ENCODE results near the gene CMTM4.

Gene CMTM4

DNA sequence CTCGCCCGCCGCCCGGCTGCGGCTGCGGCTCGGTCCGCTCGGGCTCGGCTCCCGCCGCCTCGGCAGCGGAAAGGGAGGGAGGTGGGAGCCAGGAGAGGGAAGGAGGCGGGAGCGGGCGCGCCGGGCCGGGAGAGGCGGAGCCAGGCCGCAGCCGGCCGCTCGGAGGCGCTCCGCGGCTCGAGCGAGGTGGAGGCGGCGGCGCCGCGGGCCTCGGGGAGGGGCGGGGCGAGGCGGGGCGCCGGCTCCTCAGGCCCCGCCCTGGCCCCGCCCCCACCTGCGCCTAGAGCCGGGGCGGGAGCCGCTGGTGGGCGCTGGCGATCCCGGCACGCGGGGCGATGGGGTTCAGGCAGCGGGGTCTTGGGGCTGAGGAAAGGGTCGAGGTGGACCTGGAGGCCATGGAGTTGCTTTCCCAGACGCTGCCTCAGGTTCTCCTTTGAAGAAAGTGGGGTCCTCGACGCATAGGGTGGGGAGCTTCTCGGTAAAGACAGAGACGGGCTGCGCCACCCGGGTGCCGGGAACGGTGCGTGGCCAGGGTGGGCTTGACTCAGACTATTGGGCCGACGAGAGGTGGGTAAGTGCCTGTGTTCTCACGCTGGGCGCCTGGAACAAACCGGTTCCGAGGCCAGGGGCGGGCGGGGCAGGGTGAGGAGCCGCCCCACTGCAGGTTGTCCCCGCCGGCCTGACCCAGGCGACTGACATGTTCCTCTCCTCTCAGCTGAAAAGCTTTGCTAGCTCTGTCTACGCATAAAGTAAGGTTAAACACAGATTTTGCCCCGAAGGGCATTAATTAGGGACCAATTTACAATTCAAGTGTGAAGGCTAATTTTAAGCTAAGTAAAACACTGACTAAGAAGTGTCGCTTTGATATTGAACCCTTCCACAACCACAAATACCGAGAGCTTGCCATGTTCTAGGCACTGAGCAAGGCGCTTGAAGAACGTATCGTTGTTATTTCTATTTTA is at the start of gene CMTM4:
CMTM4 (minus strand) TSS at position 75 of the 962 bp plus-strand sequence. CDS start 218 bp downstream, outside the sequence.
- peak; percentile 88 for DNase-seq

DNA sequence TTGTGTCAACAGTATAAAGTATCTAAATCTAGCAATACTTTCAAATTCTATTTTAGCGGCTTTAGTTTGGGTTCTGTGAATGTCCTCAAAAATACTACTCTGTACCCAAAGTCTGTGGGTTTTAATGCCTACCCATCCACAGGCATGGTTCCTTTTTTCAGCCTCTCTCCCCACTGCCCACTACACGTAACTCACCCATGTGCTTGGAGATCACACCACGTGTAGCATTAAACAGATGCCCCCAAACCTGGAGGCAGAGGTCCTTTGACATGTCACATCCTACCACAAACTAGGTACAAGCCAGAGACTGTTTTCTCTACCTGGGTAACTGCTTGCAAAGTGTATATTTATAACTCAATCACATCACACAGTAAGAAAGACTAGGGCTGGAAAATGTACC is 49.5 kb upstream of the CMTM4 start:
- DNase-seq: peak; percentile 9

DNA sequence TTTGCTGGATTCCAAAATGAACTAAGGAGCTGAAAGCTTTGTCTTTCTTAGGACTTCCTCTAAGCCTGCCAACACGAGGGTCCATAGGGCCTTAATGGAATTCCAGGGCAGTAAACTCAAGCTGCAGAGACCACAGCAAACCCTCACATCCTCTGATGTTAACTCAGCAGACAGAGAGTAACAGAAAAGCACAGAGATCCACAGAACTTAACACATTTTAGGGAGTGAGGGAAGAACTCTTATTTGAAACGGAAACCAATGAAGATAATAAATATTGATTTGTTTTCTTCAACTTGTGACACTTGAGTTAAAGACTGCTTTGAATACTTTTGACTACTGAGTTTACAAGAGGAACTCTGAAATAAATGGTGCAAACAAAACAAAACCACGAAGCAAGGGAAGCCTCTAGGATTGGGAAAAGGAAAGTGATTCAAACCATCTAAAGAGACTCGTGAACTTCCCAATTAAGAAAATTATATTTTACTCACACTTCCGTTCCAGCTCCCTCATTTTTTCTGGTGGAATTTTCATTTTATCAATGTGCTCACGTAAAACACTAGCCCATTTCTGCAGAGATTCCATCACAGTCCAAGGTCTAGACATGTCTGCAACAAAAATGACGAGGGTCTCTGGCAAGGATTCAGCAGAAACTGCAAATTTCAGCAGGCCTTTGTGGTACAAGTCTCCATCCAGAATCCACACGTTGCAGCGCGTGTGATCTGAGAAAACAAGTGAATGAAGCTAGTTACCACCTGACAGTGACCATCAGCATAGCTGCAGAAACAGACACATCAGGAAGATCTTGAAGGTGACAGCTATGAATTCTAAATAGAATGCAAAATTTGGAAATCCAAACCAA is 45.6 kb upstream of the CMTM4 start:
- DNase-seq: no peak

DNA sequence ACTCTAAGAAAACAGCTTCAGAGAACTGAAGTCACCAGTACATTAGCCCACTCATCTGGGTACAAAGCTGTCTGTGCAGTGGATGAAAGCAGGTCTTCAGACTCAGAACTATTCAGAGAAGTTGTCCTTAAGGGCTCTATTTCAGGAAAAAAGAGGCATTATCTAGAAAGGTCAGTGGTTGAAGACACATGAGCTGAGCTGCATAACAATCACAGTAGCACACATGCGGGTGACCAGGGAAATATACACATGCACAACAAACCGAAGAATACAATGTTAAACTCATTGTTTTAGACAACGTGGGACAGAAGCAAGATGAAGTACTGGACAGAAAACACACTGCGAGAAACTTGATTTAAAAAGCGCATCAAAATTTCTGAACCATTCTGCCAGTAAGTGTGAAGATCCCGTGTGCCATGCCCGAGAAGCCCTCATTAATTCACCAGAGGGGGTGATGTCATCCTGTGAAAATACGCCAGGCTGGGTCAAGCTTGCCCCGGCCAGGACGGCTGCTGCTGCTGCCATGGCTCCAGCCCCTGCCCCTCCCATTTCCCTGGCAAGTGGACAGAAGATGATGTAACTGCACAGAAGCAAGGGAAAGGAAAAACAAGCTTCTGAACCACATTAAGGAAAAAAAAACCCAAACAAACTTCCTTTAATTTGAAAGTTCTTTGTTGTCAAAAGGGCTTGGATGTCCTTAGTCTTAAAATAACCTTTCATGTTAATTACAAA is 44.8 kb upstream of the CMTM4 start:
- peak; percentile 13 for DNase-seq

DNA sequence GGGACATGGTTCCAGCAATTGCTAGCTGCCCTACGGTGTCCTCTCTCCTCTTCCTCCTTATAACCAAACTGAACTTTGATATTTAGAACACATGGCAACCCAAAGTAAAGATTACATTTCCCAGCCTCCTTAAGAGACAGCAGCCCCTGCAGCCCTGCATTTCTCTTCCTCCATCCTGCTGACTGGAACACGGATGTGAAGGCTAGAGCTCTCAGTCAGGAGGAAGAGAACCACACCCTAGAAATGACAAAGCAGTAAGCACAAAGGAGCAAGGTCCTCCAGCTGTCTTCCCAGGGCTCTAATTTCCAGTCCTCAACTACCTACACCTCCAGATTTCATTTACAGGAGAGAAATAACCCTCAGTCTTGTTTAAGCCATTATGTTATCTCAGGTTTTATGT is 44.0 kb upstream of the CMTM4 start:
- peak; percentile 51 for DNase-seq

DNA sequence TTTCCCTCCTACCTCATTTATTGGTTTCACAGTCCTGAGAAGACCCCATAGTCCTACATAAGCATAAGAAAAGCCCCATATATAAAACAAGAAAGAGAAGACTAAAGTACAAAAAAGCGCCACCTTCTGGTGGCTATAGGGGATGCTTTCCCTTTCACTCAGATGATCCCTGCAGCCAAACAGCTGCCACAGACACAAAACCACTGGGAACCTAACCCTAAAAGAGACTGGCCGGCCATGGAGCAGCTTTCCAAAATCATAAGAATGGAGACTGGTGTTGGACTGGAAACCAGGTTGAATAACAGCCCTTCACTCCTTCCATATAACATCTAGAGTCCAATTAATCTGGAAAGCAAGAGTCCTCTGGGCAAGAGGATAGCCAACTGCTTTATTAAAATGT is 43.5 kb upstream of the CMTM4 start:
- DNase-seq: peak; percentile 74

DNA sequence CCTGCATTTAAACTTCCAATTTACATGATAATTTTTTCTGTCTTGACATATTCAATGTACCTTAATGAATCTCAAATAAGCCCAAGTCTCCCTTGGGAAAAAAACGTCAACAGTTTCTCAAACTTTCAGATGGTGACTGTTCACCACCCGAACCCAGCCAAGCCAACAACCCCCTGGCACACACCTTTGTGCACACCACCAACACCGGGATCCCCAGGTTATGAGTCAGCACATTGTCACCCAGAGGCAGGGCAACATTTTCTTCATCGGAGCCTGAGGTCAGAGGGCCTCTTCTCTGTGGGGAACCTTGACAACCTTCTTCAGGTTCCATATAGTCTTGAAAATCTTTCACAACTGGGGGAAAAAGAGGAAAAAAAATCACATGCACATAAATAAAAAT is 39.3 kb upstream of the CMTM4 start:
- no peak for DNase-seq

DNA sequence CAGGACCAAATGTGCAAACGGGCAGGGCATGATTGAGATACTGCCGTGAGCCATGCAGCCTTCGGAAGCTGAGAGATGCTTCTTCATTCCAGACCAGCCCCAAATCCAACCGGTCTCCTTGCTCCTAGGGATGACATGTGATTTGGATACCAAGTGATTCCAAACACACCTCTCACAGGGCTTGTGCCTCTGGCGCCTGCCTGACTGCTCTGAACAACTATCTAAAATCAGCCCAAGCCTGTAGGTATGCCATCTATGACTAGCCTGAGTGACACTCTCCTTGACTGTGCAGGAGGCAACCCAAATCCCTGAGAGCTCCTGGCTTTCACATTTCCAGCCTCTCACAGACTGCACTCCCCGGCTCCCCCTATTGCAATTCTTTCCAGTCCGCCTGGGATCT is 34.6 kb upstream of the CMTM4 start:
- no peak for DNase-seq

DNA sequence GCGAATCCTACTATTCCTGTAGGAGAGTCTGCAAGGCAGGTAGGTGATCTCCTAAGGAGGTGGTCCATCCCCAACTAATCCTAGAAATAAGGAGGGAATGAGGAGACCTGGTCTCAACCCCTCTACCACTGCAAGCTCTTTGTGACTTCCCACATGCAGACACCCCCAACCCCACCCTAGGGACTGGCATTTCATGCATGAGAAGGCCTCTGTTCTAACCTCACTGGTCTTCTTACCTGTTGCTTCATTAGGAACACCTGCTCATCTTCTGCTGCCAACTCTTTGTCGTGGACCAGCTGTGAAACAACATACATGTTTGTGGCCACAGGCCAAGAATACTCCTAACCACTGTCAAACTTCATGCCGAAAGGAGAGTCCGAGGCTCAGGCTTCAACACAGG is 32.3 kb upstream of the CMTM4 start:
- no peak for DNase-seq

DNA sequence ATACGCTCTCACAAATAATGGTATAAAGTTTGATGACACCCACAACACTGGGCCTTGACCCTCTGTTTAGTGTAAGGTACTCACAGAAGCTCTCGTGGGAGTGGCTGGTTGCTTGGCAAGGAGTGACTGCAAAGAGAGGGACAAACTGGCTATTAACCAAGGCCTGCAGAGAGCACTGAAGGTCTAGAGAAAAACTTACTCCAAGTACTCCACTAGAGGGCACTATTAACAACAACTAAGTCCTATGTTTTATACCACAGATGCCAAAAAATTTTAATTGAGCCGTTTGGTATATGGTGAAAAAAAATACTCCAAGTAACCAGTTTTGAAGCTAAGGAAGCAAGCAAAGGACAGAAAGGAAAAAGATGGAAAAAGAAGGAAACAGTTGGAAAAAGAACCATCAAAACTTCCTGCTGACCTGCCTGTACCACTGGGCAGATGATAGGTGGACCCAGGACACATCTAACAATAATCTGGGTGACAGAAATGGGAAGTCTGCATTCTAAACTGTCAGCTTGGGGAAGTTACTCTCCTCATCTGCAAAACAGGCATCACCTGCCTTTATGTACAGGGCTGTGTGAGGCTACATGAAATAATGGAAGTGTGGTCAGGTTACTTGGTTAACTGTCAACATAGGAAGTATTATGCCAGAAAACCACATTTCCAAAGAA is 31.7 kb upstream of the CMTM4 start:
- DNase-seq: peak; percentile 91

DNA sequence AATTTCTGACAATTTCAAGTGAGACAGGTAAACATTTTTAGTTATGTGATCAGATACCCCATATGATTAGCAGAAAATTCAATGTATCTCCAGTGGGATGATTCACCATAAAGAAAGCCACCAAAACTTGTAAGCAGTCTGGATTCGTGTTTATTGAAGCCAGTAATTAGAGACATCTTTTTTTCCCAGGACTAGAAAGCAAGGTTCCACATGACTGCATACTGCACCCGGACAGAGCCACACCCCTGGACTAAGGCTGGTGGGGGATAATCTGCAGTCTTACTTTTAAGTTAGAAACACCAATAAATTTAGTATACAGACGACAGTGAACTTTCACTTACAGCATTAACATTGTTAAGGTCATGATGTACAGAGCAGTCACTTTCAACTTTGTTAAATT is 24.2 kb upstream of the CMTM4 start:
- DNase-seq: no peak

DNA sequence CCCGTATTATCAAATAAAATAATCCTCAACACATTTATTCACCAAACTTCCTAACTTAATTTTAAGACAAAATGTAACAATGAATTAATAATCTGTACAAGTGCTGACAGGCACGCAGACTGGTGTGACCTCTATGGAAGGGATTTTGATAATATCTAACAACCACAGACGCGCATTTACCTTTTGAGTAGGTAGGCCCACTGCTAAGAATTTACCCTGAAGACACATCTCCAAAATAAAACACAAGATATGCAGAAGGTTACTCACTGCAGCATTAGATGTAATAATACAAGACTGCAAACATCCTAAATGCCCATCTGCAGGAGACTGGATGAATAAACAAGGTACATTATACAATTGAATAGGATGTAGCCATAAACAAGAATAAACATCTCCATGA is 22.7 kb upstream of the CMTM4 start:
- no peak for DNase-seq

DNA sequence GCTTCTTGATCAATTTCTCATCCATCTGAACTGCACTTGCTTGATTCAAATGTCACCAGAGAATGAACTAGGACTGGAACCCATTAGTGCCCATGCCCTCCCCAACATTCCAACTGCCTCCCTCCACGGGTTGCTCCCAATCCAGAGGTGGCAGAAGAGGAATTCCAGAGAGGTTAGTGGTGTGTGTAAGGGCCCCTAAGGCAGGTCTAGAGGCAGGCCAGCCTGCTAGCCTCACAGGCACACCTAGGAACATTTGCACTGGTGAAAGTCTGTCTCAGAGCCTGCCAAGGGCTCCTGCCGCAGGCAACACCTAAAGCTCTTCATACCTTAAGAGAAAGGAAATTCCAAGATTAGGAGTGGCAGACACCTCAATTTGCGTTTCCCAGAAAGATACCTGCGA is 21.2 kb upstream of the CMTM4 start:
- no peak for DNase-seq

DNA sequence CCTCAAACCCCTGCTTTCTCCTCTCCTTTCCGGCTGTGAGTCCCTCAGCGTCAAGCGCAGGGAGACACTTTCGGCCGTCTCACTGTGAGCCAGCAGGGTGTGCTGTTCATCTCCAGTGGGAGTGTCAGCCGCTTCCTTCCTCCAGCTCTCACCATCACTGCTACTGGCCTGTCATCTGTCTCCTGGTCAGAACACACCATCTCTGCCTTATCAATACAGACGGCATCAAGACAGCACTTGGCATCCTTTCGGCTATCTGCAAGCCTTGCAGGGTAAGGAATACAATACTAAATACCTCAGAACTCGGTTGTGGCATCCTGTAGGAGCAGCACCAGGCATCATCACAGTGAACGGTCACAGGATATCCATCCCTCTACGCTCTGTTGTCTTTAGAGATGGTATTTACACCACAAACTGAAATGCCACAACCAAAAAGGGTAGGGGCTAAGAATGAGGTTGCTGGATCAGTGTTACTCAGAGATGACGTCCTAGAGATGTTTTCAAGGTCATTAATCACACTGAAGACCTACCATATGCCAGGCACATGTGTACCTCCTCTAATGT is 20.7 kb upstream of the CMTM4 start:
- peak; percentile 72 for DNase-seq

DNA sequence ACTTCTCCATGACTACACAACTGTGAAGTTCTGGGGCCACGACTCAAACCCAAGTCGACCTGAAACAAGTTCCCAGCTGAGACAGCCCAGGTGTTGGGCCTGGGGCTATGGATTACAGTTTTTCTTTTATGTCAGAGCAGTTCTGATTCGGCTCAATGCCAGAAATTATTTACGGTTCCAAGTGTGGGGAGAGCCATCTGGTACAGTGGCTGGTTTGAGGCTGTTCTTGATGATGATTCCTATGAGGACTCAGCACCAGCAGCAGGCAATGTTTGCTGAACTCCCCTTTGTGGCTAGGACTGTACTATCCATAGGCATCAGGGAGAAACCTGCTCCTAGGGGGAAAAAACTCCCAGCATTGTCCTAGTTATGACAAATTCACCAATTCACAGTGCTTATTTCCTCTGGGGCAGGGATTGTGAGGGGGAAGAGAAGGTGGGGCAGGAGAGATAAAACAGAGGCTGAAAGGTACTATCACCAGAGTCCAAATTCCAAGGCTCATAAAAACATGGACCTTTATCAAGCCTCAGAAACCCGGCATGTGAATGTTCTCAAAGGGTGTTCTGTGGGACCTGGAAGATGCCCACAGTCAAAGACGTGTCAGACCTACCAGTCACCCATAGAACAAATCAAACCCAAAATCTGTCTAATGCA is 18.2 kb upstream of the CMTM4 start:
- no peak for DNase-seq

DNA sequence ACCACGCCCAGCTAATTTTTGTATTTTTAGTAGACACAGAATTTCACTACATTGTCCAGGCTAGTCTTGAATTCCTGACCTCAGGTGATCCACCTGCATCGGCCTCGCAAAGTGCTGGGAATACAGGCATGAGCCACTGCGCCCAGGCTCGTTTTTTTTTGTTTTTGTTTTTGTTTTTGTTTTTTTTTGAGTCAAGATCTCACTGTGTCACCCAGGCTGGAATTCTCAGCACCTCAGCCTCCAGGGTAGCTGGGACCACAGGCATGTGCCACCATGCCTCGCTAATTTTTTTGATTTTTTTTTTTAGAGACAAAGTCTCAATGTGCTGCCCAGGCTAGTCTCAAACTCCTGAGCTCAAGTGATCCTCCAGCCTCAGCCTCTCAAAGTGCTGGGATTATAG is 17.5 kb upstream of the CMTM4 start:
- DNase-seq: no peak

DNA sequence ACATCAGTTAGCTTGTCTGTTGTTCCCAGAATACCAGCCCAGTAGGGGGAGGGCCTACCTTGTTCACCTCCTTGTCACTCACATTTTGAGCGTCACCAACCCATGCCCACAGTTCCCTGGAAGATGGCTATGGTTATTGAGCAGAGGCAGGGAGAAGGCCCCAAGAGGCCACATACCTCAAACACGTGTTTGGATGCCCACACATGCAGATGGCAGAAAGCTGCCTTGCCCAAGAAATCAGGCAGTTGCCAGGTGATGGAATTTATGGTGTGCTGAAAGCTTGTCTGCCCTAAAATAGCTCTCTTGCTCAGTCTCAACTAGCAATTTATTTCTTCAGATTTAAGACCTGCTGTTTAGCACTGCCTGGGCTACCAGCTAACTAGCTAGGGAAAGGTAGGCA is 16.5 kb upstream of the CMTM4 start:
- no peak for DNase-seq

DNA sequence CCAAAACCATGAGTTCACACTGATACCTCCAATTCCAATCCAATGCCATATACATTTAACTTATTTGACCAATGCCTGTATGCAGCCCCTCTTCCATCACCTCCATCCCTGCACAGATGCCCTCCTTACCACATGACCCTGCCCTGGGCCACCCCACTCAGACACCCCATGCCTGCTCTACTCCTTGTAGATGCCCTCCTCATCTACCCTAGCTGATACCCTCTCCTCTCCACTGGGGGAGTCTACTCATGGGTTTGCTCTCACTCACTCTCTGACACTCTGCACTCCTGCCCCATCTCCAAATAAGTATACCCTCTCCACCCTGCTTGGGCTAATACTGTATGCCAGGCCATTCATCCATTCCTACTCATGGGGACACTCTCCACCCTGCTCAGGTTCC is 16.0 kb upstream of the CMTM4 start:
- no peak for DNase-seq

DNA sequence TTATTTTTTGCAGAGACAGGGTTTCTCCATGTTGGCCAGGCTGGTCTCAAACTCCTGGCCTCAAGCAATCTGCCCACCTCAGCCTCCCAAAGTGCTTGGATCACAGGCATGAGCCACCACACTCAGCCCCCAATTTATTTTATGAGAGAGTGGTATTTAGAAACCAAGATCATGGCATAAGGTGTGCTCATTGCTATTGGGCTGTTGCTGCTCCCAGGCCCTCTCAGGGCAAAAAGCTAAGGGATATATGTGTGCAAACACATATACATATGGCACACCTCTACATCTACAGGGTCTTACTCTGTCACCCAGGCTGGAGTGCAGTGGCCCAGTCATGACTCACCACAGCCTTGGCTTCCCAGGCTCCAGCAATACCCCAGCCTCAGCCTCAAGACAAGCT is 15.0 kb upstream of the CMTM4 start:
- DNase-seq: no peak

DNA sequence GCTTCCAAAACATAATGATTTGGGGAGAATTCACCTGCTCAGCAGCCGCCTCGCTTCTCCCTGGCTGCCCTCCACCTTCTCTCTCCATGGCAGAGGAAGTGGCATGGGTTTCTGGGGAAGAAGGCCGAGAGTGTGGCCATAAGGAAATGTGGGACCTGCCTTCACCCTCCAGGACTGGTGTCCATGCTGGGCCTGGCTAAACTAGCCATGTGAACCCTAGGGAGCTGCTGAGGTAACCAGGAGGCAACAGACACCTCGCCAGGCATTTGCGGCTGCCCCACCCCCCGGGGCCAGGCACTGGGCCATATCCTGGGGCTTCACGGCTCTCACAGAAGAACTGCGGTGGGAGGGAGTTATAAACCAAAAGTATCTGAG is 9.9 kb upstream of the CMTM4 start:
- no peak for DNase-seq

DNA sequence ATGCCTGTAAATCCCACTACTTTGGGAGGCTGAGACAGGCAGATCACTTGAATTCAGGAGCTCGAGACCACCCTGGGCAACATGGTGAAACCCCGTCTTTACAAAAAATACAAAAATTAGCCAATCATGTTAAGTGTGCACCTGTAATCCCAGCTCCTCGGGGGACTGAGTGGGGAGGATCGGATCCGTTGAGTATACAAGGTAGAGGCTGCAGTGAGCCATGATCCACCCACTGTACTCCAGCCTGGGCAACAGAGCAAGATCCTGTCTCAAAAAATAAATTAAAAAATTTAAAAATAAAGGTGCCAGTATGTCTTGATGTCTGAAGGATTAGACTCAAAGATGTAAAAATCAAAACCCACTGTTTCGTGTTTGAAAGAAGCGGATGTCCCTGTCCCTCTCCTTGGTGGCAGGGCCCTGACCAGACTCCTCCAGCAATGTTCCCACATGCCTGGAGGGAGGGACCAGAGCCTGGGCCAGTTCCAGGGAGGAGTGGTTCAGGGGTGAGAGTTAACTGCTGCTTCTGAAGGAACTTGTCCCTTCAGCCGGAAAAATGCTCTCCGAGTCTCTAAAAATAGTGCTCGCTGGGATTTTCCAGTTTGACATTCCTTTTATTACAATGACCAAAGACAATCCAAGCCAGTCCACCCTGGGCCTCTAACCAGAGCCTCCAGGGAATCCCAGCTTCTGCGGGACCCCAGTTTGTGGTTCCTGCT is 9.4 kb upstream of the CMTM4 start:
- DNase-seq: no peak
